HG02798 (cell line): ENCODE results near the gene AMBP.

Source experiments
- ATAC-seq: cut with Tn5 transposase; IDR thresholded peaks from one replicate; pipeline ENCODE4 v1.9.1; 2021; ENCODE audit warnings: mild to moderate bottlenecking; ENCODE audit not compliant: unreplicated experiment, poor library complexity

Gene AMBP

DNA sequence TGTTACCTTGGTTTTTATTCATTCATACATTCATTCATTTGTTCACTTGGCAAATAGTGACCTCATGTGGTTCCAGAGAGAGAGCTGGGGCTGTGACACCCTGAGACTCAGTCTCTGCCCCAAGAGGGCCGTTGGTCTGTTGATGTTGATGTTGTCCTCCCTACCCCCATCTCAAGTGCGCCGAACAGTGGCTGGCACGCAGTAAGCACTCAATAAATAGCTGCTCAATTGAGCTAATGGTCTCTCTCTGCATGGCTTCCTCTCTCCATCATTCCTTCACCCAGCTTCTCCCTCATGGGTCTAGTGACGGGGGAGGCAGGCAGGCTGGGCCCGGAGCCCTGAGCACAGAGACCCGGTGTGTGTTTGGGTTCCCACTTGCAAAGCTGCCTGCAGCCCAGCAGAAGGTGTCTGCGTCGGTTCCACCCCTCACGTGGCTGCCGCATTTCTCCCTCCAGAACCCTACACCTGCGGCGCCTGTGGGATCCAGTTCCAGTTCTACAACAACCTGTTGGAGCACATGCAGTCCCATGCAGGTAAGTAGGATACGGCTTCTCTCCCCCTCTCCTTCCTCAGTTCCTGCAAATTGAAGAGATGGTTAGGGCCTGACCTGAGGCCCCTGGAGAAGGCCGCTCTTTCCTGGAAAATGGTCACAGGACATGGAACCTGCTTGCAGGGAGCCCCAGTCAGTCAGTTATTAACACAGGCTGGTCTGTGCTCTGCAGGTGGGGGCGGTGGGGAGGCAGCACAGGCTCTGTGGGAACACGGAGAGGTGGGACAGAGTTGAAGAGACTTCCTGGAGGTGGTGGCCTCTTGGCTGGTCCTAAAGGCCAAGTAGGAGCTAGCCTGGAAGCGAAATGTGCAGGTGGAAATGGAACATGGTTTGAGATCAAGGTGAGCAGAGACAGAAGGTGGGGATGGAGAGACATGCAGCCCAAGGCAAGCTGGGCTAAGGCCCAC is 42.0 kb downstream of the AMBP start:
- ATAC-seq: no peak

DNA sequence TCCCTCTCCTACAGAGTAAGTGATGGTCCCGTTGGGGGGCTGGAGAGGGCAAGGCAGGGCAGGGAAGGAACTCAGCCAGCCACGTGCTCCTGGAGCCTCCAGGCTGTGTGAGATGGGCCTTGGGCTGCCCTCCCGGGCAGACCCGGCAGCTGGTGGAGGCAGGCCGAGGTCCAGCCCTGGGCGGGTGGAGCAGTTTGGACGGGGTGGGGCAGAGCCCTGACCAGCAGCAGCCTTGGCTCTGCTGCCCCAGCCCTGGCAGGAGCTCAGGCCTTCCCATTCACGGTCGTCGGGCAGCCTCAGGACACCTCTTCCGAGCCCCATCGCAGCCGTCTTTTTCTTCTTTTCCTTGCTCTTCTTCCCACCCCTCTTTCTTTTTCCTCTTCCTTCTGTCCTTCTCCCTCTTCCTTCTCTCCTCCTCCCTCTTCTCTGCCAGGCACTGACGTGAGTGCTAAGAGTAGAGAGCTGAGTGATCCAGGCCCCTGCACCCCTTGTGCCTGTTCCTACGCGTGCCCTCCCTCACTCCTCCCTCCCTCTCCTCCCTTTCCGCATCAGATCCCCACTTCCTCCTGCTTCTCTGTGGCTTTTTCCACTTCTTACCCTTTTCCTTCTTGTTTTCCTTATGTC is 42.8 kb downstream of the AMBP start:
- ATAC-seq: no peak

DNA sequence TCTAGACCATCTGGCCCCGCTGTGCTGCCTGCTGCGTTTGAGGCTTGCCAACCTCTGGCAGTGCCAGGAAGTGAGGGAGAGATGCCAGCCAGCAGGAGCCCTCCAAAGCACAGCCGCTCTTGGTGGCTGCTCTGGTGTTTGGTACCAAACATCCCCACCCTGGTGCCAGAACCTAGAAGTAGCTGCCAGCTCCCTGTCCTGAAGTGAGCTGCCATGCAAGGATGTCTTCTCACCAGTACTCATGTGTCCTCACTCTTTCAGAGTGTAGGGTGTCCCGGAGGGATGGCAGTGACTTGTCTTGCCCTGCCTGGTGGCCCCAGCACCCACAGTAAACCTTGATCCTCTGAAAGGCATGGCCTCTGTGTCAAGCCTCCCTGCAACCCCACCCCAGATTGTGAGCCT is 43.4 kb downstream of the AMBP start:
- no peak for ATAC-seq

DNA sequence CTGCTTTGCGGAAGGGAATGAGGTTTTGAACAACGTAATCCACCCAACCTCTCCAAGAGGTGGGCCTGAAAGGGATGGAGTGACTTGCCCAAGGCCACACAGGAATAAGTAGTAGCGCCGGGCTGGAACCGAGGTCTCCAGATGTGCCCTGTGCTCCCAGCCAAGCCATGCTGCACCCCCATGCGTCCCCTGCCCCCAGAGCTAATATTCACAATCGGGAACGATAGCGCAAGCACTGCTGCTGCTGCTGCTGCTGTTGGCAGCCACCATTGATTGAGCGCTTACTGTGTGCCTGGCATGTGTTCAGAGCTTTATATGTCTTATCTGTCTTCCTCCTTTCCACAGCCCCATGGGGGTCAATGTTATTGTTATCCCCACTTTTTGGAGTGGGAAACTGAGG is 43.9 kb downstream of the AMBP start:
- ATAC-seq: no peak

DNA sequence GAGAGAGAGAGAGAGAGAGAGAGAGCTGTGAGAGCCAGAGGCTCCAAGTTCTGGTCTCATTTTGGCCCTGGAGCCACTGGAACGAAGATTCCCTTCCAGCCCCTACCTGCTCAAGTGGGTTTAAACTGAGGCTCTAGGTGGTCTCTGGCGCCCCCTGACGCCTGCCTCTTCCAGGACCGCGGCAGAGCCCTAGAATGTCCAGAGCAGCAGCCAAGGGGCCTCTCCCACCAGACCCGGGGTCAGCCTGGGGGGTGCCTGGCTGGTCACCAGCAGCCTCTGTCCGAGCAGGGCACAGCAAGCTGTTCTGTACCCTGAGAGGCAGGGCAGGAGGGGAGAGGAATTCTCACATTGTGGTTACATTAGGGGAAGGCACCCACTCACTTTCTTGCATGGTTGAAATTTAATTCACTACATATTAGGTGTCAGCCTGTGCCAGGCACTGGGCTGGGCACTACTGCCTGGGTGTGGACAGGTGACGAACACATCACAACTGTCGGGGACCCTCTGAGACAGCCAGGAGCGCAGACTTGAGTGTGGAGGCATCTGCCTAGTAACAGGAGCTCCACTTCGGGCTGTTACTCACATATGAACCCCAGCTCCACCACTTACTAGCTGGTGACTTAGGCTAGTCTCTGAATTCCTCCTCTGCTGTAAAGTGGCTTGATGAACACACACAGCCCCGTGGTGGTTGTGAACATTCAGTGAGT is 44.5 kb downstream of the AMBP start:
- ATAC-seq: no peak

DNA sequence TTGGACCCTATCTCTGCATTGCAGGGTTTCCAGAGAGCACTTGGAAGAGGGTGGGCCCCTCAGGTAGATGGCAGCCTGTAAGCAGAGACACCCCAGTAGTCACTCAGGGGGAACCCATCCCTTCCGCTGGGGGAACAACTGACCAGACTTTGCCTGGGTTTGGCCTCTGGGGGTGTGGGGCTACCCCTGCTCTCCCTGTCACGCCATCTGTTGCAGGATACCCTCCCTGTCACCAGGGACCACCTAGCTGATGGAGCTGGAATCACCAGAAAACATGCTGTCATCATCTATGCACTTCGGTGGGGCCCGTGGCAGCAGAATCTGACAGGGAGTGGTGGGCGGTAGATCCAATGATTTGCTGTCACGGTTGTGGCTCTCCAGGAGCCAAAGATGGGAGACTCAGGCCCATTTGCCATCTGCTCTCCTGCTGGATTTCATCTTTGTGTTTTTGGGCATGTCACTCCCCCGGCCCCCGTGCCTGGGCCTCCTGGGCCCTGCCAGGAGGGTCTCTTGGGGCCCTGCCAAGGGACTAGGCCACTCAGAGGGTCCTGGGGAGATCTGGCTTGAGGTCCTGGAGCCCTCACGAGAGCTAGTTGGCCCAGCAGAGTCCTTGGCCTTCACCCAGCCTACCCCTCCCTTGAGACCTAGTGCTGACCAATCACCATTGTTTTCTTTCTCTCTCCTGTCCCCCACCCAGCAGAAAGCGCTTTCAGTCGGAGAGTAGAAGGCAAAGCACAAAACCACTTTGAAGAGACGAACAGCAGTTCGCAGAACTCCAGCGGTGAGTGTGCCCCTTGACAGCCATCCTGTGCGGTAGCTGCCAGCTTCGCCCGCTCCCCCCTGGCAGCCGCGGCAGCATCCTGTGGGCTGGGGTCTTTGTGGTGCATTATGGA is 45.9 kb downstream of the AMBP start:
- no peak for ATAC-seq

DNA sequence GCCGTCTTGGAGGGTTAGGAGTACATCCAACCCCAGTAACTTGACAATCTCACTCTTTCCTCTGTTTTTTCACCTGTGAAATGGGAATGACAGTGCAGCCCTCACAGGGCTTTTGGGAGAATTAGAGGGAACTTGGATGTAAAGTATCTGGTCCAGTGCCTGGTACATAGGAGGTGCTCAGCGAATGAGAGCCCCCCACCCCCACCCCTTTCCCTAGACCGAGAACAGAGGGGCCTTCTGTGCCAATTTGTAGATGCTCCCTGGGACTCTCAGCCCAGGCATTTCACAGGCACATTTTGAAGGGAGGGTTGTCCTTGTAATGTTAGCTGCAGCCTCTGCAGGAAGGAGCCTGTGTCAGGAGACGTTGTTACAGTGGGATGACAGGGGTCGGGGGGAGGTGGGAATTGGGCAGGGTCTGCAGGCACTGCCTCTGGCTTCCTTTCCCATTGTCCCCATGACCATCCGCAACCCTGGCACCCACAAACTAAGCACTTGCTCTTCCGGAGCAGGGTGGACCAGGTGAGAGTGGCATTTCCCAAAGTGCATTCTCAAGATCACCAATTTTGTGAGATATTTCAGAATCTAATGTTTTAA is 47.0 kb downstream of the AMBP start:
- ATAC-seq: no peak

DNA sequence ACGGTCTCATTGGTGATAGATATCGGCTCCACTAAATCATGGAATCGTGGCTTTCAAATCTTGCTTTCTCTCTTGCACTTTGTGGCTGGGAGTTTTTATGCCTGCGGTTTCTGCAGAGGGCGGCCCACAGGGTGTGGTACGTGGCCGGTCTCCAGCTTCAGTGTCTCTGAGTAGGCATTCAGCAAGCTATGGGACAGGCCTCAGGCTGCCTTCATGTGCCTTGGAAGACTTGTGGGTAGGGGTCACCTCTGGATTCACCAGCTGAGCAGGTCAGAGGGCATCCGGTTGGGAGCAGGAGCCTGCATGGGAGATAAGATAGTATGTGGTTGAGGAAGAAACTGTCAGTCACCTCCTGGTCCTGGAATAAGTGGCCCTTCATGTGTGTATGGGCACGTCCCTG is 47.7 kb downstream of the AMBP start:
- ATAC-seq: no peak

DNA sequence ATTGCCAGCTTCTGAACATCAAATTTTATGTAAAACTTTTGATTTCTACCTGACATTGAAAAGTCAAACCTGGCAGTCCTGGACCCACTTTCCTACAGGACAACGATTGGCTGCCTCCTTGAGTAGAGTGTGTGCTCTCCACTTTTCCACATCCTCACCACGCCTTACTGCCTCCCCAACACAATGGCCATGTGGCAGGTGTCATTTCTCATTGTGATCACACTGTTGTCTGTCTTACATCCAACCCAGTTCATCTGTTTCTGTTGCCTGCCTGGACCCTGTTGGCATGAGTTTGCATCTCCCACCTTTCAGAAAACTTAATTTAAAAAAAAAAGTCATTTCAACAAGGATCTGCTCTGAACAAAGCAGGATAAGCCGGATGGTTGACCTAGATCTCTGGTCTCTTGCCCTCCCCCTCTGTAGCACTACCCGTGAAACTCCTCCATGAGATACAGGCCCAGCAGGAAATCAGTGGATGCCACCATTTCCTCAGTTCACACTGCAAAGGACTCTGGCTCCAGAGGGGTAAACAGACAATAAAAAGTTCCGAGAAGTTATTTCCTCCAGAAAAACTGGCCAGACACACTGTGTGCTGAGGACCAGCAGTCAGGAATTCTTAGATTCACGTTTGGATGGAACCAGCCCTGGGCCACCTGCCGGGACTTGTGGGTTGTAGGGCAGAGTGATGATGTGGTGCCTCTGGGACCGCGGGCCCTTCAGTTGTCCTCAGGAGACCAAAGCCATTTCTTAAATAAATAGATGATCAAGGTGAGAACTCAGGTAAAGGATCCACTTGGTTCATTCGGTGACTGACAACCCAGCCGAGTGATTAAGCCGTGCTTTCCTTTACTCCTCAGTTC is 48.6 kb downstream of the AMBP start:
- ATAC-seq: no peak

DNA sequence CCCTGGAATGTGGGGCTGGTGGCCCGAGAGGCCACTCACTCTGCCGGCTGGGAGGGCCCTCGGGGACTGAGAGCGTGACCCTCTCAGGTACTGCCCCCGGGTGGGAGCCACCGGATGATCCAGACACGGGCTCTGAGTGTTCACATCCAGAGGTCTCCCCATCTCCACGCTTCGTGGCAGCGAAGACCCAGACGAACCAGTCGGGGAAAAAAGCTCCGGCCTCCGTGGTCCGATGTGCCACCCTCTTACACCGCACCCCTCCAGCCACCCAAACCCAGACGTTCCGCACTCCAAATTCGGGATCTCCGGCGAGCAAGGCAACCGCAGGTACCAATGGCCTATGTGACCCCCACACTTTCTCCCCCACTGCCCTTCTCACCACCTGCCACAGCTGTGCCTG is 49.5 kb downstream of the AMBP start:
- no peak for ATAC-seq

DNA sequence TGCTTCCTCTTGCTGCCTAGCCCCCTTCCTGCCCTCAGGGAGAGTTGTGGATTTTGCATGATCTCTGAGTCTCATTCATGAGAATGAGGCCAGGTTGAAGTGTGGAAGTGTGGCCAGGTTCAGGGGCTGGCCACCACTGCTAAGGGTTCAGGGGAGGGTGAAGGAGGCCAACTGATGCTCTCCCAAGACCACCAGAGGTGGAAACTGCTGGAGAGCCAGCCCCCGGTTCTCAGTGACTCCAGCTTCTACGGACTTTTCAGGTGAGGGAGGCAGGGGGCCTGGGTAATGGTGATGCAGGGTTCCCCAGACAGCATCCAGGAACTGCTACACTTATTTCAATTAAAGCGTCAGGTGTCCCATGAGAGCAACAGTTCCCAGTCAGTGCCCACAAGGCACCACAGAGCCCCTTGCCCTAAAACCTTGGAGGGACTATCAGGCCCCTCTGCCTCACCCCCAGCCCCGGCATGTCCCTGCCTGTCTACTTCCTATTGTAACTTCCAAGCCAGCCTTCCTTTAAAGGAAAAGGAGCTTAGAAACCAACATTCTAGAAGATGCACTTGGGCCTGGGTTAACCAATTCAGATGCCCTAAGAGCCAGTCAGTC is 50.1 kb downstream of the AMBP start:
- no peak for ATAC-seq

DNA sequence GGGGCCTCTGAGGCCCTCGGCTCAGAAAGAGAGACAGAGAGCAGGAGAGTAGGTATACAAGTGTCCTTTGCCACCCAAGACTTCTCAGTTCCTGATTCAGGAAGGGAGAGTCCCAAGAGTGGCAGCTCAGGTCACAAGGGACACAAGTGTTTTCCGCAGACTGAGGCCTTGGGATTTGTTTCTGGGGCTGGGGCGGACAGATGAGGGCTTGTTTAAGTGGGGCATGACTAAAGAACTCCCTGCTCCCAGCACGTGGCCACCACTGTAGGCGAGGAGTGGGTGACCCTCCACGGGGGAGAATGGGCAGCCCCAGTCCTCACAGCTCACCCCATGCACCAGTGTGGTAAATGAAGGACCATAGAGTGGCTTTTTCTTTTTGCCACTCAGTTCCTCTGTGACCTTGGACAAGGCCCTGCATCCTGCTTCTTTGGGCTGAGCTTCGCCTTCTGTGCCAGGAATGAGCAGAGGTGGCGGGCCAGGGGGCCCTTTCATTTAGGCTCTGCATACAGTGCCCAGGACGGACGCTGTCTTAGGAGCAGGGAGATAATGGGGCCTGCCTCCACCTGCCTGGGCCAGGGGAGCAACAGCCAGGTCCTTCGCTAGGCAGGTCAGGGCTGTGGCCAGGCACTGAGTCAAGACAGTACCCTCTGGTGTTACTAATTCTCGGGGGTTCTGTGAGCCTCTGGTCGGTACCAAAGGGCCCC is 50.8 kb downstream of the AMBP start:
- ATAC-seq: no peak

DNA sequence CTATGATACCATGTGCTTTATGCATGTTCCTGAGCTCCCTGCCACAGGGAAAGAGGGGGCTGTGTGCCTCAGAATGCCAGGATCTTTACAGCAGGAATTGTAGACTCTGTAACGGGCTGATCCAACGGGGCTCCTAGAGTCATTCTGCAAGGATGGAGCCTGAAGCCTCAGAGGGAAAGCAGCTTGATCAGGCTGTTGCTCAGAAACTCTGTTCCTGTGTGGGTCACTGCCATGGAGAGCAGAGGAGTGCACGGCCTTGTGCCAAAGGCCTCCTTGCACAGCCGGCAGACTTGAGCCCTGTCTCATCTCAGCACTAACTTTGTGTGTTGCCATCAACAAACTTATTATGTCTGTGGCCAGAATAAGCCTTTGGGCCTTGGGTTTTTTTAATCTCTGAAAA is 51.8 kb downstream of the AMBP start:
- ATAC-seq: no peak

DNA sequence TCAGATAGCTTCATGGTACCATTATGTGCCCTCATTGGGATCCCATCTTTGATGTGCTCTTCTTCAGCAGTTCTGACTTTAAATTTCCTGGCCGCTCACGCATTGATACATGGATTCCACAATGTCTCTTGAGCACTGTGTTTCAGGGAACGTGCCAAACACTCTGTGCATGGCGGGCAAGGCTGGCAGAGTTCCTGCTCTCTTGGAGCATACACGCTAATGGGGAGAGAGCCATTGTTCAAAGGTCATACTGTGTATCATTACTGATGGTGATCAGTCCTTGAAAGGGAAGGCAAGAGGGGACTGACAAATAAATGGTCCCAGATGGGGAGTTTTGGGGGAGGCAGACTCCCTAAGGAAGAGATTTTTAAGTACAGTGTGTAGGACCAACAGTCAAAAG is 52.3 kb downstream of the AMBP start:
- no peak for ATAC-seq

DNA sequence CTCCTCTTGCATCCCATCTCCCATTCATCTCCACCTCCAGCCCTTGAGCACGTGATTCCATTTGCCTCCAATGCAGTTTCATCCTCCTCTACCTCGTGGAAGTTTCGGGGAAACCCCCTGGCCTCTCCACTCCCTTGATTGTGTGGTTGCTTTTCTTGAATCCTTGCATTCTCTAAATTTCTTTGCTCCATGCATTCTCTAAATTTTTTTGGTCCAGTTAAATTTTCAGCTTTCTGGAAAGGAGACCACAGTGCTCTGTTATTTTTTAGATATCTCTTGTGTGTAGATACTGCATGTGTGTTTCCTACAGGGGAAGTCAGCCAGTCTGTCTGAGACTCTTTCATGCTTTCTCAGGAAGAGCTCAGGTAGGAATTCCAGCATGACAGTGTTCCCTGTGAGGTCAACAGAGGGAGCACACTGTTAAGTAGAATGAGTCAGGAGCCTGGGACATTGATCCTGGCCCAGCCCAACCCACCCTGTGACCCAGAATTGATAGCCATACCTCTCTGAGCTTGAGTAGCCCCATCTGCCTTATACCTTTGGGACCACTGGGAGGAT is 52.8 kb downstream of the AMBP start:
- ATAC-seq: no peak

DNA sequence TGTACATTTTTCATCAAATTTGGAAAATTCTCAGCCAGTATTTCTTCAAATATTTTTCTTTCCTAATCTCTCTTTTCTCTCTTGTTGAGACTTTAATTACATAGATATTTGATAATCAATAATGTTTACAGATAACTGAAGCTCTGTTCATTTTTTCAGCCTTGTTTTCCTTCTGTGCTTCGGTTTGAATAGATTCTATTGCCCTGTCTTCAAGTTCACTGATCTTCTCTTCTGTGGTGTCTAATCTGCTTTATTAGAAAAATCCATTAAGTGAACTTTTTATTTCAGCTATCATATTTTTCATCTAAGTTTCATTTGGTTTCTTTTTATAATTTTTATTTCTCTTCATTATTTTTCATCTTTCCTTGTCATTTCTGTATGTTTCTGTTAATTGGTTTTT is 54.1 kb downstream of the AMBP start:
- no peak for ATAC-seq

DNA sequence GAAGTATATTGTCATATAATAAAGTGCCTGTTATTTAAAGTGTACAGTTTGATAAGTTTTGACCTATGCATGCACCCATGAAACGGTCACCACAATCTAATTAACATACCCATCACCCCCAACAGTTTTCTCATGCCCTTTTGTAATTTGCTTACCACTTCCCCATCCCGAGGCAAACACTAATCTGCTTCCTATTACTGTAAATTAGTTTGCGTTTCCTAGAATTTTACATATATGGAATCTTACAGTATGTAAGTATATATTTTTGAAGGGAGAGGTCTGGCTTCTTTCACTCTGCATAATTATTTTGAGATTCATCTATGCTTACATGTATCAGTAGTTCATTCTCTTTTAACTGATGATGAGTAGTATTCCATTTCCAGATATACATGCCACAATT is 56.5 kb downstream of the AMBP start:
- ATAC-seq: no peak
